Measurements from ENCODE around the gene FMN2.
"Not testable (repeated sequence)": the region's sequence is repeated elsewhere in the genome, so short reads cannot be mapped to it uniquely, and the experiment has no call there.

FMN2 gene

GRCh38 chr1:240255922-240256321 is 164.2 kb downstream of the FMN2 start:
- DNase-seq (ENCODE audit: low spot score) = no peak

DNA sequence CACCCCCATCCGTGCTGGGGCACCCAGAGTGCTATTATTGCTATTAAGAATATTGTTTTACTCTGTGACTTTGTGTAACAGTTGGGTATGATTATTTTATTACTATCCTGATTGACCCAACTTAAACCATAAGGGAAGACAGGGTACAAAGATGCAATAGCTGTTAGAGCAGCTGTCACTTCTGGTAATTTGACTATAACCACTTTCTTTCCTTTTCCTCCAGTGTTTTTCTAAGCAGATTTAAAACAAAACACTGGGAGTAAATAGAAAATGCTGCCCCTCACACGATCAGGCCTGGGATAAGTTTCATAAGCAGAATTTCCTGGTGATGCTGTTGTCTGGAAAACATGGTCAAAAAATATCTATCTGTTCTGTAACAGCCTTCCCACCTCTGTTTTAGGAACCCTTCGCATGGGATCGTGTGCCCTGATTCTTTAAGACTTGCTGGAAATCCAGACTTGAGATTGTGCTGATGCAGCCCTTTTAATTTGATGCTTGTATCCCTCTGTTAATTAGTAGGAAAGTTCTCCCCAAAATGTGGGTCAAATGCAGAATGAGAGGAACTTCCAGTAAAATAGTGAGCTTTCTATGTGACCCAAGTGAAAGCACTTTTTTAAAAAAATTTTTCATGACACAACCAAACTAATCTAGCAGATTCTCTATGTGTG is 165.3 kb downstream of the FMN2 start:
- no peak for DNase-seq (ENCODE audit: low spot score)

DNA sequence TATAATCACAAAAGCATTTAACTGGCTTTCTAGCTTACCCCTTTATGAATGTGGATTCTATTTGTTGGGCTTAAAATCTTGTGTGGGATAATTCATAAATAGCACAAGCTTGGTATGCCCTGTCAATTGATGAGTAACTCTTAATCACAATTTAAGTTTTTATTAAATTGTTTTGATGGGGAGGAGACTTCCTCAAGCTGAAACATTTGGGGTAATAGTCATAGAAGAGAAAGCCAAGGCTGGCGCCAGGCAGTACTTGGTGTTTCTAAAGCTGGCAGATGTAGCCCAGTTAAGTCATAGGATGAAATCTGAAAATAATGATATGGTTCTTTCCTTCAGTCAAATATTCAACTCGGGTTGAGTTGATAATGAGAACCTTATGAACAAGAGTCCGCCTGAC is 167.2 kb downstream of the FMN2 start:
- DNase-seq (ENCODE audit: low spot score) = peak; percentile 85

GRCh38 chr1:240264494-240264893 is 172.8 kb downstream of the FMN2 start:
- DNase-seq (ENCODE audit: low spot score) = not testable (repeated sequence)

DNA sequence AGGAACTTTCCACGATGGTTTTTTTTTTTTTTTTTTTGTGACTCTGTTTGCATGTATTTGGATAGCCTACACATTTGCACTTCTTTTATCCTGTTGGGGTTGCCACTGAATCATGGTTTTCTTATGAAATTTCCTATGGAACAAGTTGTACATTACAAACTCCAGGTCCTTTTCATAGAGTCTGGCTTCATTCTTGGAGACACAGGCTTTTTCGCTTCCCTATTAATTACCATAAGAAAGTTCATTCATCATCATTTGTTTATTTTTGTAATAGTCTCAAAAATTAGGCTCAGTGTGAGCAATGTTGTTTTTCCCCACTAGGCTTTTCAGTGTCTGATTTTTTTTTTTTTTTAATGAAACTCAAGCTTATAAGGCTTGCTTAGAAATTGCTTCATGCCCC is 179.4 kb downstream of the FMN2 start:
- no peak for DNase-seq (ENCODE audit: low spot score)

DNA sequence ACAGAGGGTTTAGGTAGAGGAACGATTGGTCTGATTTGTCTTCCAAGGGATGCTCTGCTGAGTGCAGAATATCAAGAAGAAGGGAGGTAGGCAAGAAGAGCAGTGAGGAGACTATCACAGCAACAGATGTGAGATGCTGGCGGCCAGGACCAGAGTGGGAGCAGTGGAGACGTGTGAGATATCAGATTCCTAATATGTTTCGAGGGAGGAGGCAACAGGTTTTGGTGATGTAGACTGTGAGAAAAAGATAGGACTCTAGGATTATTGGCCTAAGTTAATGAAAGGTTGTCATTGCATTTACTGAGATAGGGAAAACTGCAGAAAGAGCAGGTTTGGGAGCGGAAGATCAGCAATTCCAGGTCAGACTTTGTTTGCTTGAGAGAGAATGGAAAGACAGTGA is 182.9 kb downstream of the FMN2 start:
- no peak for DNase-seq (ENCODE audit: low spot score)

- not testable (repeated sequence) for DNase-seq (ENCODE audit: low spot score)
These were observed 183.5 kb downstream of the FMN2 start for GRCh38 chr1:240275219-240275618.

GRCh38 chr1:240278082-240278481 is 186.4 kb downstream of the FMN2 start:
- no peak for DNase-seq (ENCODE audit: low spot score)

DNA sequence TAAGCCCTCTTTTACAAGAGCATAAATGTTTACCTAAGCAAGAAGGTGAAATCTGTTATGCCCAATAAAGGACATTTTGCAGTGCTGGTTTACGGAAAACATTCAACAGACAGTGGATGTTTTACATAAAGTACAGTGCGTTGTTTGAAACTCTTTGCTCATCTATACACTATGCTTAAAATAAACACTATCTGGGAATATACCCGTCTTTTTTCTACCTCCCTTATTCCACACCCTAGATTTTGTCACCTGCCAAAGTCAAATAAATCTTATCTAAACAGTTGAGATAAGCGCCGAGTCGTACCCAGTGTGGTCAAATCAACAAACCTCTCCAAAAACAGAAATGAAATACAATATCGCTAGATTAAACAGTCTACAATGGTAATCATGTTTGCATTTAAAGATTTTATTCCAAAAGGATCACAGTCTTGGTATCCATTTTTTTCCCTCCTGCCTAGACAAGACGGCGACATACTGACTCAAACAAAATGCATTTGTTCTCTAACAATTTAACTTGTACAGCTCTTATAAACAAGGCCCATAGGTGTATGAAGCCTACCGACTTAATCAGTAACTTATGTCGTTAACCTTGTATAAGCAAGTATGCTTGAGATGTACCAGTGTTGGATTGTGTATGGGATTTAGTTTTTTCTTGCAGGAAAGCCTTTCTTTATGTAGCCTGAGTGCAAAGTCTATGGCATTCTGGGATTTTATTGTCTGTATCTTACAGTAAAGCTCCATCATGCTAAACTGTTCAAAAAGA is 189.1 kb downstream of the FMN2 start:
- no peak for DNase-seq (ENCODE audit: low spot score)

DNA sequence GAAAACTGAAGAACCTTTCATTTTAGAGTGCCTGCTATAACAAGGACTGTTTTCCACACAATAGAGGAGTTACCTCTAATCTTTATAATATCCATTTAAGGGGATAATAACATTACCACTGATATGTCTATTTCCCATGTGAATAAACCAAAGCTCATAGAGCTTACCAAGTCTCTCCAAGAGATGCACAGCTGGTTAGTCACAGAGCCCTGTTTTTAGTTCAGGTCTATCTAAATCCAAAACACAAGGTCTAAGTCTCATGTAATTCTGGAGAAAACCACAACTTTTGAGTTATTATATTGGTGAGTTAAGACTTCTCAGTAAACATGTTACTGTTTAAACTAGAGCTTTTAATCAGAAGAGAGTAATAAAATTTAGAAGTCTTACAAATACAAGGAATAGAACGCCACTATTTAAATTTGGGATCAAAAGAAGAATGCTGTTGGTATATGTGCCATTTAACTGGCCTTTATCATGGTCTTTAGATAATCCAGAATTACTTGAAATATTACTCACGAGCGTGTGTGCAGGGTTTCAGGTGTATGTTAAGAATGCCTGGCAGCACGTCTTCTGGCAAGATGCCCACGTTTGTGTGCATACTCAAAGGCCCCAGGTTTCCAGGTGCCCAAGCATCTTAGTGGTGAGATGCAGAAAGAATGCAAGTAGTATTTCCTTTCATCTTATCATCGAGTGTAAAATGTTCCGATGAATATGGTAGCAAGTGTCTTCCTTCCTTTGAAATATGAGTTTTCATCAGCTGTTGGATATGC is 190.6 kb downstream of the FMN2 start:
- peak; percentile 41 for DNase-seq (ENCODE audit: low spot score)

DNA sequence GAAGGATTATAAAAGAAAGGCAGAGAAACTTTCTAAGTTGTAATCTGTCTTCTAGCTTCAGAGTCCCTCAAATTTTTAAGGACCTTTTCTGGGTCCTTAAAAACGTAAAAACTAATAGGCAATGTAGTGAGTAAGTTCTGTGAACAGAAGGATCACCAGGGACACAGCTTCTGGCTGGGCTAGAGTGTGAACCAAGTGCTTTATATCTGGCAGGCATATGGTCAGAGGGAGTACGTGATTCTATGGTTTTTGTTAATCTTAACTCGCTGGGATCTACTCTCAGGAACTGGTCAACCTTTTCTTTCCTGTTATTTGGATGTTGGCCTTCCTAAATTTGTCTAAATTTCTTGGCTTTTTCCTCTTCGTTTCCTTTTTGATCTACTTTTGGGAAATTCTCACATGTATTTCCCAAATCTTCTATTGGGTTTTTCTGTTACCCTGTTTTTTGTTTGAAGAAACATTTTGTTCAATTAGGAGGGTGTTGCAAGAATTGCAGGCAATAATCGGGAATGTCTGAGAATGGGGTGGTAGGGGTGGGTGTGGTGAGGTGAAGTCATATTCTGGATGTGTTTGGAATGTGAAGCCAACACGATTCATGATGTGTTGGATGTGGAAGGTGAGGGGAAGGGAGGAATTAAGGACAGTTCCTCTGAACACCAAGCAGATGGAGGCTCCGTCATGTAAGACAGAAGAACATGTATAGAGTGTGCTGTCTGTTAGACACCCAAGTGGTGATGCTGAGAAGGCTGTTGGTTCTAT is 193.2 kb downstream of the FMN2 start:
- peak; percentile 64 for DNase-seq (ENCODE audit: low spot score)

GRCh38 chr1:240285540-240285939 is 193.9 kb downstream of the FMN2 start:
- DNase-seq (ENCODE audit: low spot score) = peak; percentile 89

DNA sequence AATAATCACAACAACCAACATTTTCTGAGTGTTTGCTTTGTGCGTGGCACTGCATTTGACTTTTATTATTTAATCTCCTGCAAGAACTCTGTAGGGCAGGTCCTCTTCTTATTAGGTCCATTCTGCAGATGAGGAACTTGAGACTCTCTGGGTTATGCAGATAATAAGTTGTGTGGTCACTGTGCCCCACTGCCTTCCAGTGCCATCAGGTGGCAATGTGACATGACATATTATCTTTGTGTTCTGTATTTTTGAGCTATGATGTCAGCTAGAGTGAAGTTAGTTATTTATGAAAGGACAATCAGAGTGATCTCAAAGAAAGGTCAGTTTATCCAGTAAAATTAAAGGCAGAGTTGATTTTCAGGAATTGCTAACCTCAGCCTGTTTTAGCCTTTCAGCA is 196.0 kb downstream of the FMN2 start:
- DNase-seq (ENCODE audit: low spot score) = no peak

GRCh38 chr1:240293706-240294105 is 202.0 kb downstream of the FMN2 start:
- no peak for DNase-seq (ENCODE audit: low spot score)

DNA sequence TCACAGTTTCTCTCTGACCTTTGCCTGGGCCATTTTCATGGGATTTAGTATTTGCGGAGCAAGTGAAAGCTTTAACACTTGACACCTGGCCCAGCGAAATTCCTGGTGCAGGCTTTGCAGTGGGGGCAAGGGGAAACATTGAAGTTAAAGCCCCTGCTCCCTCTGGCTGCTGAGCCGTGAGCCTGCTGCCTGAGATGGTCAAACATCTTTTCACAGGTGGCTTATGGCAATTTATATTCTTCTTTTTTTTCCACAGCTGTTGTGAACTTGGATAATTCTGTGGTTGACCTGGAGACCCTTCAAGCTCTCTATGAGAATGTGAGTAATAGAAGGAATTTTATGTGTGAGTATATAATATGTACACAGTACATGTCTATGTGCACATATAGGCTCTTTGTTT is 202.9 kb downstream of the FMN2 start:
- DNase-seq (ENCODE audit: low spot score) = no peak

DNA sequence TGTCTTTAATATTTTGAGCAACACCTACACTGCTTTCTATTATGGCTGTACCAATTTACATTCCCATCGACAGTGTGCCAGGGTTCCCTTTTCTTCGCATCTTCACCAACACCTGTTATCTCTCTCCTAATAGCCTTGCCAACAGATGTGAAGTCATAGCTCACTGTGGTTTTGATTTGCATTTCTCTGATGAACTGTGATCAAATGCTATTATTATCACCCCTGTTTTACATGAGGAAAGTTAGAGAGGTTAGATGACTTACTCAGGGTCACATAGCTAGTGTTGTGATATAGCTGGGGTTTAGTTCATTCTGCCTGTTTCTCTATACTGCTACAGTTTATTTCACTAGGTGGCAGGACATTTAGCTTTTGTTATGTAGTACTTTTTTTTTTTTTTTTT is 204.1 kb downstream of the FMN2 start:
- no peak for DNase-seq (ENCODE audit: low spot score)

DNA sequence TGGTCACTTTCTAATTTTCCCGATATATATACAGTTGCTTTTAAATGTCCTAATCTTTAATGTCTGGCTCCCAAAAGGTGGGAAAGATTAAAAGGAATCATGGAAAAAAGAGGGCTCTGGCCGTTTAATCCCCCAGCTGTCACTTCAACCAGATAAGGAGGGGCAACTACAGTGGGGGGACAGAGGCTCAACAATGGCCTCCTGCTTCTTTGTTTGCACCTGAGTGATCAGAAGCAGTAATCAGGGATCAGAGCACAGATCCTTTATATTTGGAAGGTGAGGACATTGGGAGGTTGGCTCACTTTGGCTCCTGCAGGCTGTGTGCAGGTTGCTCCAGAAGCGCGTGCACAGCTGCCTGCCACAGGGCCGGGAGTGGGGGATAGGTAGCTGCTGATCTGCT is 212.8 kb downstream of the FMN2 start:
- no peak for DNase-seq (ENCODE audit: low spot score)

DNA sequence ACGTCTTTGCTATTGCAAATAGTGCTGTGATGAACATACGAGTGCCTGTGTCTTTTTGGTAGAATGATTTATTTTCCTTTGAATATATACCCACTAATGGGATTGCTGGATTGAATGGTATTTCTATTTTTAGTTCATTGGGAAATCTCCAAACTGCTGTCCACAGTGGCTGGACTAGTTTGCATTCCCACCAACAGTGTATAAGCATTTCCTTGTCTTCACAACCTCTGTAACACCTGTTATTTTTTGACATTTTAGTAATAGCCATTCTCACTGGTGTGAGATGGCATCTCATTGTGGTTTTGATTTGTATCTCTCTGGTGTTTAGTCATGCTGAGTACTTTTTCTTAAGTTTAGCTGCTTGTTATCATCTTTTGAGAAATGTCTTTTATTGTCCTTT is 215.0 kb downstream of the FMN2 start:
- no peak for DNase-seq (ENCODE audit: low spot score)

DNA sequence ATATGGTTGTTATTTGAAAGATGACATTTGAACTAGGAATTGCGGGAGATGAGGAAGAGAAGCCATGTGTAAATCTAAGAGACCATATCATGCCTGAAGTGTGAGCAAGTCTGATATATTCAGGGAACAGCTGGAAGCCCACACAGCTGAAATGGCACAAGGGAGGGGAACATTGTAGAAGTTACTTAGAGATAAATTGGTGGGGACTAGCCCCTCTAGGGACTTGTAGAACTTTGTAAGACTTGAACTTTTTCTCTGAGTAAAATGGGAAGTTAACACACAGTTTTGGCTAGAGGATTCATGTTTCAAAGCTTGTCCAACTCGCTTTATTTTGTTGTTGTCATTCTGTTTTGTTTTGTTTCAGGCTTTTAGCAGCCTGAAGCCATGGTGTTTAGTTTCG is 216.4 kb downstream of the FMN2 start:
- DNase-seq (ENCODE audit: low spot score) = no peak

- DNase-seq (ENCODE audit: low spot score) = no peak
These were observed 218.1 kb downstream of the FMN2 start for GRCh38 chr1:240309769-240310168.

DNA sequence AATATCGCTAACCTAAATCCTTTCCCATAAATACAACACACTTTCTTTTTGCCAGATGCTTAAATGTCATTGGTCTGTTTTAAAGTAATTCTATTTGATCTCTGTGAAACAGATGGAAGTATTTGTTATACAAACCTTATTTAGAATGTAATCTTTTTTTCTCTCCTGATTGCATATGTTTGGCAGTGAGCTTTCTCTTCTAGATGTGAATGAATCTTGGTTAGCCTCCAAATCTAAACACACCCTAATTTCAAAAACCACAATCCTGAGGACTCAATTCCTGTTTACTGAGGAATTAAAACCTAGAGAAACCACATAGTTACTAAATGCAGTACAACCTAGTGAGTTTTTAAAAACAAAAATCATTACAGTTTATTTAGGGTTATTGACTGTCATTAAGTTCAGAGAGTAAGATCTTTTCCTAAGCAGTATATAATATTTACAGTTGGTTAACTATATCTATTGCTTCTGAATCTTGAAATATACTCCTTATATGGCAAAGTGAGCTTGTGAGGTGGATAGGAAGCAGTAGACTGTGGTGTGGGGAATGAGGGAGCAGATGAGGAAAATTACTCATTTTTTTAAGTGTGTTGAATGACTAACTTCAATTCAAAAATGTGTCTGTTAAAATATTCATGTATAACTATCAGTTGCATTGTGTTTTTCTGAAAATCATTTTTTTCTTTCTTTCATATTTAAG is 218.7 kb downstream of the FMN2 start:
- peak; percentile 58 for DNase-seq (ENCODE audit: low spot score)

- DNase-seq (ENCODE audit: low spot score) = peak; percentile 66
These were observed 221.2 kb downstream of the FMN2 start for GRCh38 chr1:240312872-240313271.

Measured in AG08395 (cell line).